A549 (cell line): ENCODE results near the gene SGPL1. TPM values are rescaled to one million over a fixed set of nuclear protein-coding genes. Genes with fewer than 3 reads are reported as not detected.

Source experiments
- ATAC-seq, 2 experiments: fragments of 200-7000 bp in 1 of 2; fragments of >200 bp in 1 of 2; cut with Nextera tagmentation in 1 of 2; cut with Tn5 transposase in 1 of 2; 3 replicates each; pipeline versions ENCODE4 v1.8.0 to v1.9.1; 2018 to 2020; ENCODE audit warnings: mild to moderate bottlenecking in 1 of 2, moderate library complexity in 1 of 2
- CTCF ChIA-PET: fragments of 300-600 bp; sonication (Branson Sonifier 250); formaldehyde crosslinking; extraction: SDS; loops from one replicate; lab custom pipeline; 2021; ENCODE audit warnings: antibody characterized with exemption, inconsistent platforms; lab: Yijun Ruan, JAX
- POLR2A ChIA-PET: fragments of 350-600 bp; formaldehyde crosslinking; extraction: SDS; loops from one replicate; lab custom pipeline; 2021; ENCODE audit warnings: antibody characterized with exemption, inconsistent platforms; lab: Yijun Ruan, JAX
- DNase-seq, 2 experiments: peaks; one replicate each; pipeline versions ENCODE4 v3.0.0 to v3.0.0-alpha.2; 2011 to 2016; ENCODE audit warnings: low read depth in 1 of 2, low spot score in 1 of 2
- FAIRE-seq: peaks from 2 replicates; lab custom pipeline; 2011; peaks lifted over from hg19 to GRCh38; lab: Jason Lieb, UNC
- H3K27ac ChIP-seq, 2 experiments: fragments of >200 bp; sonication (Bioruptor Twin); formaldehyde crosslinking; 3 replicates each; pipeline ENCODE4 v1.5.1; 2016 to 2017
- H3K4me1 ChIP-seq: fragments of >200 bp; sonication (Bioruptor Twin); formaldehyde crosslinking; 3 replicates; pipeline ENCODE4 v1.6.1; 2016
- H3K4me2 ChIP-seq: fragments of >200 bp; sonication (Bioruptor Twin); formaldehyde crosslinking; 3 replicates; pipeline ENCODE4 v1.6.1; 2016
- H3K4me3 ChIP-seq: fragments of >200 bp; sonication (Bioruptor Twin); formaldehyde crosslinking; 3 replicates; pipeline ENCODE4 v1.5.1; 2016
- H3K9me3 ChIP-seq: fragments of >200 bp; sonication (Bioruptor Twin); formaldehyde crosslinking; 3 replicates; pipeline ENCODE4 v1.6.1; 2016
- EHMT2 ChIP-seq: fragments of 200-600 bp; sonication (generic); IDR thresholded peaks from 2 replicates; pipeline ENCODE4 v1.6.1; 2016; ENCODE audit warnings: antibody characterized with exemption, low read depth, mild to moderate bottlenecking, moderate library complexity
- ELK1 ChIP-seq: fragments of 150-350 bp; IDR thresholded peaks from 2 replicates; pipeline ENCODE4 v1.6.1; 2014; ENCODE audit warnings: low read depth, mild to moderate bottlenecking, low read length
- FOXS1 ChIP-seq: fragments of 250-450 bp; sonication (Bioruptor Pico); IDR thresholded peaks from 2 replicates; pipeline ENCODE4 v1.5.0; 2020; ENCODE audit warnings: mild to moderate bottlenecking, moderate library complexity
- HOXB13 ChIP-seq: fragments of 250-450 bp; sonication (Bioruptor Pico); IDR thresholded peaks from 2 replicates; pipeline ENCODE4 v1.5.0; 2020; ENCODE audit warnings: low read depth, mild to moderate bottlenecking, moderate library complexity
- PHF8 ChIP-seq: fragments of 200-600 bp; sonication (generic); IDR thresholded peaks from 2 replicates; pipeline ENCODE4 v1.6.1; 2016; ENCODE audit warnings: low read depth, mild to moderate bottlenecking, antibody characterized with exemption, moderate library complexity, borderline replicate concordance
- POLR2A ChIP-seq: IDR thresholded peaks from 2 replicates; pipeline ENCODE4 v1.6.1; 2012; ENCODE audit warnings: mild to moderate bottlenecking, low read length
- RAD21 ChIP-seq, 2 experiments: fragments of >200 bp in 1 of 2; sonication (Bioruptor Twin) in 1 of 2; formaldehyde crosslinking in 1 of 2; IDR thresholded peaks in 1 of 2; conservative IDR thresholded peaks in 1 of 2; 2 replicates in 1 of 2; 3 replicates in 1 of 2; pipeline ENCODE4 v1.6.1; 2012 to 2018; ENCODE audit warnings: inconsistent platforms in 1 of 2
- RNF2 ChIP-seq: fragments of 200-600 bp; sonication (generic); IDR thresholded peaks from 2 replicates; pipeline ENCODE4 v1.6.1; 2016; ENCODE audit warnings: low read depth, mild to moderate bottlenecking, antibody characterized with exemption, moderate library complexity, borderline replicate concordance
- SMC3 ChIP-seq: fragments of >200 bp; sonication (Bioruptor Twin); formaldehyde crosslinking; IDR thresholded peaks from 3 replicates; pipeline ENCODE4 v1.6.1; 2018; ENCODE audit warnings: inconsistent platforms
- USF2 ChIP-seq: fragments of 450-650 bp; IDR thresholded peaks from 2 replicates; pipeline ENCODE4 v1.6.1; 2014; ENCODE audit warnings: antibody characterized with exemption
- ZNF302 ChIP-seq: fragments of 250-450 bp; sonication (Bioruptor Pico); IDR thresholded peaks from 2 replicates; pipeline ENCODE4 v1.9.0; 2021; ENCODE audit warnings: inconsistent platforms, mild to moderate bottlenecking, moderate library complexity
- WGBS: methylation state at CpG from one replicate; pipeline ENCODE4 v1.1.6; 2017; ENCODE audit errors: missing lambda C conversion rate; 5-methylcytosine and 5-hydroxymethylcytosine counted together
- polyA plus RNA-seq, 4 experiments: library from polyadenylated mRNA; depleted of rRNA in 3 of 4; stranded (reverse); fragments of >200 nt; fragmentation: RNase III in 1 of 4; extraction: RNeasy Plus Mini Kit Qiagen cat#74134 plus additional on column Dnase treatment in 1 of 4; gene quantifications; 2 replicates in 3 of 4; 3 replicates in 1 of 4; pipeline ENCODE4 v1.2.3, GENCODE V29; 2011 to 2017
- TF ChIP-seq, protein P1 (sequence below): fragments of 200-600 bp; sonication (generic); IDR thresholded peaks from 2 replicates; pipeline ENCODE4 v1.6.1; 2016; ENCODE audit warnings: antibody characterized with exemption, mild to moderate bottlenecking, moderate library complexity
- TF ChIP-seq, protein P2 (sequence below): IDR thresholded peaks from 2 replicates; pipeline ENCODE4 v1.6.1; 2012
- TF ChIP-seq, protein P3 (sequence below): fragments of >200 bp; sonication (Bioruptor Twin); formaldehyde crosslinking; IDR thresholded peaks from 3 replicates; pipeline ENCODE4 v1.6.1; 2016

The SGPL1 gene
- polyA plus RNA-seq, 2 of the 4 experiments (the other 2 are of a cell fraction), result 32.2 to 49.8 TPM

- TF ChIP-seq, protein P1, sequence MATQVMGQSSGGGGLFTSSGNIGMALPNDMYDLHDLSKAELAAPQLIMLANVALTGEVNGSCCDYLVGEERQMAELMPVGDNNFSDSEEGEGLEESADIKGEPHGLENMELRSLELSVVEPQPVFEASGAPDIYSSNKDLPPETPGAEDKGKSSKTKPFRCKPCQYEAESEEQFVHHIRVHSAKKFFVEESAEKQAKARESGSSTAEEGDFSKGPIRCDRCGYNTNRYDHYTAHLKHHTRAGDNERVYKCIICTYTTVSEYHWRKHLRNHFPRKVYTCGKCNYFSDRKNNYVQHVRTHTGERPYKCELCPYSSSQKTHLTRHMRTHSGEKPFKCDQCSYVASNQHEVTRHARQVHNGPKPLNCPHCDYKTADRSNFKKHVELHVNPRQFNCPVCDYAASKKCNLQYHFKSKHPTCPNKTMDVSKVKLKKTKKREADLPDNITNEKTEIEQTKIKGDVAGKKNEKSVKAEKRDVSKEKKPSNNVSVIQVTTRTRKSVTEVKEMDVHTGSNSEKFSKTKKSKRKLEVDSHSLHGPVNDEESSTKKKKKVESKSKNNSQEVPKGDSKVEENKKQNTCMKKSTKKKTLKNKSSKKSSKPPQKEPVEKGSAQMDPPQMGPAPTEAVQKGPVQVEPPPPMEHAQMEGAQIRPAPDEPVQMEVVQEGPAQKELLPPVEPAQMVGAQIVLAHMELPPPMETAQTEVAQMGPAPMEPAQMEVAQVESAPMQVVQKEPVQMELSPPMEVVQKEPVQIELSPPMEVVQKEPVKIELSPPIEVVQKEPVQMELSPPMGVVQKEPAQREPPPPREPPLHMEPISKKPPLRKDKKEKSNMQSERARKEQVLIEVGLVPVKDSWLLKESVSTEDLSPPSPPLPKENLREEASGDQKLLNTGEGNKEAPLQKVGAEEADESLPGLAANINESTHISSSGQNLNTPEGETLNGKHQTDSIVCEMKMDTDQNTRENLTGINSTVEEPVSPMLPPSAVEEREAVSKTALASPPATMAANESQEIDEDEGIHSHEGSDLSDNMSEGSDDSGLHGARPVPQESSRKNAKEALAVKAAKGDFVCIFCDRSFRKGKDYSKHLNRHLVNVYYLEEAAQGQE, result no peak; the same call in 1 of the 2 replicates
- TF ChIP-seq FOXS1 (no peak), POLR2A (peak; percentile 85)
These were observed 72.4 kb downstream of the SGPL1 start, which contains the start of gene PCBD1 (continued) for GRCh38 chr10:70887804-70888800.

DNA sequence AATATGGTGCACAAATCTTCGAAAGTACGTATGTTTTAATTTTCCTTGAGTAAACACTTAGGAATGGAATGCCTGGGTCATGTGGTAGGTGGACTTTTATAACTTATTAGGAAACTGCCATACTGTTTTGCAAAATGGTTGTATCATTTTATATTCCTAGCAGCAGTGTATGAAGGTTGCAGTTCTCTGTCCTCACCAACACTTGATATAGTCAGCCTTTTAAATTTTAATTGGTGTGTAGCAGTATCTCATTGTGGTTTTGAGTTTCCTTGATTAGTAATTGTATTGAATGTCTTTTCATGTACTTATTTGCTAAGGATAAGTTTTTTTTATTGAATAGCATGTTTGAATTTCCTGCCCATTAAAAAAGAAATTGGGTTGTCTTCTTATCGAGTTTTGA lies 73.5 kb downstream of the SGPL1 start:
- FAIRE-seq, result no peak
- ATAC-seq, result no peak
- ChIA-PET CTCF (interaction anchor here (1.1 to 6.1 kb wide), 4 partner anchors 11 to 428 kb away, joined by 3 to 31 read pairs (median 3); no protein-coding TSS in a partner anchor), POLR2A (interaction anchor here (0.9 kb wide), 1 partner anchor 73 kb away, joined by 4 read pairs; no protein-coding TSS in a partner anchor)
- Histone ChIP-seq H3K27ac (peak overlapping the region in 1 of 2 experiments; percentile 98; a peak in 2 of 6 replicates), H3K4me2 (peak overlapping the region; percentile 92), H3K4me3 (no peak overlapping the region), H3K9me3 (no peaks in the 10 kb centered on the region), H3K4me1 (peaks cover 20% of the 10 kb centered on the region)
- 0 out of 2 replicates have a peak, but pooled peaks have one; percentile 3 for TF ChIP-seq FOXS1
- TF ChIP-seq, protein P2, sequence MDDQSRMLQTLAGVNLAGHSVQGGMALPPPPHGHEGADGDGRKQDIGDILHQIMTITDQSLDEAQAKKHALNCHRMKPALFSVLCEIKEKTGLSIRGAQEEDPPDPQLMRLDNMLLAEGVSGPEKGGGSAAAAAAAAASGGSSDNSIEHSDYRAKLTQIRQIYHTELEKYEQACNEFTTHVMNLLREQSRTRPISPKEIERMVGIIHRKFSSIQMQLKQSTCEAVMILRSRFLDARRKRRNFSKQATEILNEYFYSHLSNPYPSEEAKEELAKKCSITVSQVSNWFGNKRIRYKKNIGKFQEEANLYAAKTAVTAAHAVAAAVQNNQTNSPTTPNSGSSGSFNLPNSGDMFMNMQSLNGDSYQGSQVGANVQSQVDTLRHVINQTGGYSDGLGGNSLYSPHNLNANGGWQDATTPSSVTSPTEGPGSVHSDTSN, result no peak
- no peak for DNase-seq
- WGBS, result 43% methylated on average over 3 of the region's 3 CpGs

- no peak overlapping the region for H3K4me2 ChIP-seq
- no peak for FAIRE-seq
- no peak for ATAC-seq
- 79% methylated on average over 2 of the region's 7 CpGs for WGBS
- TF ChIP-seq ELK1 (no peak), ZNF302 (no peak), PHF8 (no peak), SMC3 (no peak), EHMT2 (no peak), USF2 (no peak), FOXS1 (no peak), HOXB13 (CRISPR knock-in tag) (no peak), RAD21 (conservative IDR thresholded peaks at IDR 0.05 in 1 of 2, IDR thresholded peaks at IDR 0.05 in 1 of 2) (no peak), RNF2 (no peak)
- TF ChIP-seq, protein P3, sequence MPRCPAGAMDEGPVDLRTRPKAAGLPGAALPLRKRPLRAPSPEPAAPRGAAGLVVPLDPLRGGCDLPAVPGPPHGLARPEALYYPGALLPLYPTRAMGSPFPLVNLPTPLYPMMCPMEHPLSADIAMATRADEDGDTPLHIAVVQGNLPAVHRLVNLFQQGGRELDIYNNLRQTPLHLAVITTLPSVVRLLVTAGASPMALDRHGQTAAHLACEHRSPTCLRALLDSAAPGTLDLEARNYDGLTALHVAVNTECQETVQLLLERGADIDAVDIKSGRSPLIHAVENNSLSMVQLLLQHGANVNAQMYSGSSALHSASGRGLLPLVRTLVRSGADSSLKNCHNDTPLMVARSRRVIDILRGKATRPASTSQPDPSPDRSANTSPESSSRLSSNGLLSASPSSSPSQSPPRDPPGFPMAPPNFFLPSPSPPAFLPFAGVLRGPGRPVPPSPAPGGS, result no peak
- no peak for DNase-seq
- no peak overlapping the region for H3K27ac ChIP-seq
- H3K4me1 ChIP-seq, result peaks cover 20% of the 10 kb centered on the region
- ChIA-PET POLR2A (no interaction called here), CTCF (interaction anchor here (0.7 to 6.1 kb wide), 4 partner anchors 10 to 429 kb away, joined by 3 to 31 read pairs (median 4); no protein-coding TSS in a partner anchor)
- no peak overlapping the region for H3K4me3 ChIP-seq
- no peaks in the 10 kb centered on the region for H3K9me3 ChIP-seq
These were observed 75.2 kb downstream of the SGPL1 start for GRCh38 chr10:70890917-70891431.
